ENCODE measurements around the gene SP100.

The SP100 gene

GRCh38 chr2:230512955-230513748 is 97.2 kb downstream of the SP100 start:
- DNase-seq (ENCODE audit: low read depth): no peak
- H3K4me3 ChIP-seq (ENCODE audit: low read length): no peak overlapping the region
- TF ChIP-seq CTCF (conservative IDR thresholded peaks at IDR 0.05; ENCODE audit: low read length): no peak

- no peak for TF ChIP-seq CTCF (conservative IDR thresholded peaks at IDR 0.05; ENCODE audit: low read length)
- no peak for DNase-seq (ENCODE audit: low read depth)
- H3K4me3 ChIP-seq (ENCODE audit: low read length): no peak overlapping the region
Measured at GRCh38 chr2:230520061-230520874, 104.3 kb downstream of the SP100 start.

GRCh38 chr2:230520875-230521155 is 104.8 kb downstream of the SP100 start:
- TF ChIP-seq CTCF (conservative IDR thresholded peaks at IDR 0.05; ENCODE audit: low read length): no peak
- DNase-seq (ENCODE audit: low read depth): no peak
- H3K4me3 ChIP-seq (ENCODE audit: low read length): no peak overlapping the region

- H3K4me3 ChIP-seq (ENCODE audit: low read length): no peak overlapping the region
- TF ChIP-seq CTCF (conservative IDR thresholded peaks at IDR 0.05; ENCODE audit: low read length): no peak
- no peak for DNase-seq (ENCODE audit: low read depth)
Measured at GRCh38 chr2:230521386-230521785, 105.4 kb downstream of the SP100 start.

GRCh38 chr2:230525682-230526081 is 109.7 kb downstream of the SP100 start:
- DNase-seq (ENCODE audit: low read depth): no peak
- no peak for TF ChIP-seq CTCF (conservative IDR thresholded peaks at IDR 0.05; ENCODE audit: low read length)
- no peak overlapping the region for H3K4me3 ChIP-seq (ENCODE audit: low read length)

- no peak for TF ChIP-seq CTCF (conservative IDR thresholded peaks at IDR 0.05; ENCODE audit: low read length)
- H3K4me3 ChIP-seq (ENCODE audit: low read length): no peak overlapping the region
- no peak for DNase-seq (ENCODE audit: low read depth)
Measured at GRCh38 chr2:230537531-230537976, 121.6 kb downstream of the SP100 start.

- no peak for DNase-seq (ENCODE audit: low read depth)
- TF ChIP-seq CTCF (conservative IDR thresholded peaks at IDR 0.05; ENCODE audit: low read length): no peak
- no peak overlapping the region for H3K4me3 ChIP-seq (ENCODE audit: low read length)
Measured at GRCh38 chr2:230540332-230540731, 124.3 kb downstream of the SP100 start.

Measured in AG10803 (cell line).